Endodermal cell (in vitro differentiated cells): ENCODE data around the gene TNFSF15. TPM values are rescaled to one million over a fixed set of nuclear protein-coding genes. Genes with fewer than 3 reads are reported as not detected.

Experiments
- DNase-seq: peaks from one replicate; pipeline ENCODE4 v3.0.0-alpha.2; 2017
- H3K27ac ChIP-seq: 2 replicates; pipeline ENCODE4 v1.5.1; 2013; ENCODE audit warnings: mild to moderate bottlenecking, low read depth, low read length, moderate library complexity
- H3K27me3 ChIP-seq: 2 replicates; pipeline ENCODE4 v1.6.1; 2013; ENCODE audit warnings: mild to moderate bottlenecking, low read length, moderate library complexity; ENCODE audit not compliant: insufficient read depth, control insufficient read depth, poor library complexity, severe bottlenecking
- H3K36me3 ChIP-seq: 2 replicates; pipeline ENCODE4 v1.7.0; 2013; ENCODE audit warnings: mild to moderate bottlenecking, low read length, moderate library complexity; ENCODE audit not compliant: control insufficient read depth, insufficient read depth
- H3K4me1 ChIP-seq: one replicate; pipeline ENCODE4 v1.7.0; 2013; ENCODE audit warnings: low read length; ENCODE audit not compliant: control insufficient read depth, insufficient read depth
- H3K4me3 ChIP-seq: 2 replicates; pipeline ENCODE4 v1.5.1; 2013; ENCODE audit warnings: mild to moderate bottlenecking, low read length, moderate library complexity
- H3K9ac ChIP-seq: 2 replicates; pipeline ENCODE4 v1.6.1; 2013; ENCODE audit warnings: mild to moderate bottlenecking, low read length, moderate library complexity; ENCODE audit not compliant: poor library complexity, severe bottlenecking; ENCODE audit errors: extremely low read depth
- H3K9me3 ChIP-seq: 2 replicates; pipeline ENCODE4 v1.6.1; 2013; ENCODE audit warnings: mild to moderate bottlenecking, low read length, moderate library complexity; ENCODE audit not compliant: control insufficient read depth
- H3K27ac Mint-ChIP-seq: 2 replicates; pipeline ENCODE4 v1.8.0; 2020; ENCODE audit warnings: mixed read lengths
- H3K27me3 Mint-ChIP-seq: 2 replicates; pipeline ENCODE4 v1.8.0; 2021; ENCODE audit warnings: mild to moderate bottlenecking, mixed read lengths; ENCODE audit not compliant: insufficient read depth
- H3K36me3 Mint-ChIP-seq: 2 replicates; pipeline ENCODE4 v1.8.0; 2020; ENCODE audit warnings: low read depth, mixed read lengths
- H3K4me1 Mint-ChIP-seq: 2 replicates; pipeline ENCODE4 v1.8.0; 2020; ENCODE audit warnings: mixed read lengths
- H3K4me3 Mint-ChIP-seq: 2 replicates; pipeline ENCODE4 v1.8.0; 2020; ENCODE audit warnings: mild to moderate bottlenecking, moderate library complexity, mixed read lengths
- H3K9me3 Mint-ChIP-seq: 2 replicates; pipeline ENCODE4 v1.8.0; 2020; ENCODE audit warnings: mild to moderate bottlenecking, mixed read lengths
- WGBS, 2 experiments: methylation state at CpG; one replicate each; pipeline versions ENCODE4 v1.1.5 to v1.1.7; 2013; ENCODE audit warnings: missing lambda C conversion rate in 2 of 2, mixed read lengths in 1 of 2; ENCODE audit not compliant: insufficient coverage in 1 of 2, insufficient read length in 1 of 2; 5-methylcytosine and 5-hydroxymethylcytosine counted together
- total RNA-seq, 2 donors: library from RNA; stranded (reverse); fragmentation: NEBNext Ultra II Directional in 1 of 2; extraction: Animal tissue kit (Norgen Biotek cat#: 25700) in 1 of 2; gene quantifications; 2 replicates in 1 of 2; 3 replicates in 1 of 2; pipeline ENCODE4 v1.2.1, GENCODE V29; 2021
- TF ChIP-seq, protein P1 (sequence below): fragments of 200-600 bp; sonication (generic); conservative IDR thresholded peaks from 2 replicates; pipeline ENCODE4 v1.5.0; 2021; ENCODE audit warnings: antibody characterized with exemption, mild to moderate bottlenecking

The TNFSF15 gene
- total RNA-seq, 2 donors from 2014 or later: not detected

GRCh38 chr9:114845373-114845772, 39.5 kb upstream of the TNFSF15 start:
- H3K9me3 ChIP-seq: peaks cover 6% of the 10 kb centered on the region
- DNase-seq: no peak
- peaks cover 21% of the 10 kb centered on the region for H3K27me3 Mint-ChIP-seq
- peaks cover 5% of the 10 kb centered on the region for H3K27me3 ChIP-seq
- H3K4me1 Mint-ChIP-seq: no peaks in the 10 kb centered on the region
- H3K4me1 ChIP-seq: no peaks in the 10 kb centered on the region
- no peaks in the 10 kb centered on the region for H3K36me3 ChIP-seq
- H3K4me3 ChIP-seq: no peak overlapping the region
- no peak overlapping the region for H3K27ac ChIP-seq
- H3K36me3 Mint-ChIP-seq: no peaks in the 10 kb centered on the region
- H3K4me3 Mint-ChIP-seq: no peak overlapping the region
- H3K27ac Mint-ChIP-seq: no peak overlapping the region
- no peak overlapping the region for H3K9ac ChIP-seq
- WGBS, 2 experiments: 93% methylated on average over 5 of the region's 5 CpGs; no CpG with 5 or more reads in 1 of the 2 experiments
- no peaks in the 10 kb centered on the region for H3K9me3 Mint-ChIP-seq
- TF ChIP-seq, protein P1, sequence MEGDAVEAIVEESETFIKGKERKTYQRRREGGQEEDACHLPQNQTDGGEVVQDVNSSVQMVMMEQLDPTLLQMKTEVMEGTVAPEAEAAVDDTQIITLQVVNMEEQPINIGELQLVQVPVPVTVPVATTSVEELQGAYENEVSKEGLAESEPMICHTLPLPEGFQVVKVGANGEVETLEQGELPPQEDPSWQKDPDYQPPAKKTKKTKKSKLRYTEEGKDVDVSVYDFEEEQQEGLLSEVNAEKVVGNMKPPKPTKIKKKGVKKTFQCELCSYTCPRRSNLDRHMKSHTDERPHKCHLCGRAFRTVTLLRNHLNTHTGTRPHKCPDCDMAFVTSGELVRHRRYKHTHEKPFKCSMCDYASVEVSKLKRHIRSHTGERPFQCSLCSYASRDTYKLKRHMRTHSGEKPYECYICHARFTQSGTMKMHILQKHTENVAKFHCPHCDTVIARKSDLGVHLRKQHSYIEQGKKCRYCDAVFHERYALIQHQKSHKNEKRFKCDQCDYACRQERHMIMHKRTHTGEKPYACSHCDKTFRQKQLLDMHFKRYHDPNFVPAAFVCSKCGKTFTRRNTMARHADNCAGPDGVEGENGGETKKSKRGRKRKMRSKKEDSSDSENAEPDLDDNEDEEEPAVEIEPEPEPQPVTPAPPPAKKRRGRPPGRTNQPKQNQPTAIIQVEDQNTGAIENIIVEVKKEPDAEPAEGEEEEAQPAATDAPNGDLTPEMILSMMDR: no peak

GRCh38 chr9:114844766-114845165, 38.9 kb upstream of the TNFSF15 start:
- Histone ChIP-seq H3K9me3 (peaks cover 10% of the 10 kb centered on the region), H3K27ac (no peak overlapping the region), H3K36me3 (no peaks in the 10 kb centered on the region), H3K4me3 (no peak overlapping the region), H3K9ac (no peak overlapping the region), H3K27me3 (peaks cover 5% of the 10 kb centered on the region), H3K4me1 (no peaks in the 10 kb centered on the region)
- DNase-seq: no peak
- Mint-ChIP-seq H3K9me3 (no peaks in the 10 kb centered on the region), H3K27me3 (peaks cover 28% of the 10 kb centered on the region), H3K36me3 (no peaks in the 10 kb centered on the region), H3K4me1 (no peaks in the 10 kb centered on the region), H3K27ac (no peak overlapping the region), H3K4me3 (no peak overlapping the region)
- TF ChIP-seq, protein P1: no peak
- WGBS, 2 experiments: 49% methylated on average over 3 of the region's 3 CpGs; no CpG with 5 or more reads in 1 of the 2 experiments

DNA sequence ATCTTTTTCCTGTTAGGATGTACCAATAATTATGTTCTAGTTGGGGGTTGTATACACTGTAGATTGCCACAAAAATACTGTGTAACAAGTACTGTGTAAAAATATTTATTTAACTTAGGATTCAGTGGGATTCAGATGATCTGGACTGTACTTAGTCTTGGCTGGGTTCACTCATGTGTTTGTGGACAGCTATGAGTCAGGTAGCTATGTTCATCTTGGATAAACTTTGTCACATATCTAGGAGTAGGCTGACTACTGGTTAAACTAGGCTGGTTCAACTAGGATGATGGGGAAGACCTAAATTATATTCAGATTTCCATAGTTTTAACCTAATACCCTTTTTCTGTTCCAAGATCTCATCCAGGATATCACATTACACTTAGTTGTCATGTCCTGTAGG, 32.1 kb upstream of the TNFSF15 start:
- H3K4me3 ChIP-seq: no peak overlapping the region
- H3K36me3 ChIP-seq: no peaks in the 10 kb centered on the region
- no peaks in the 10 kb centered on the region for H3K4me1 ChIP-seq
- no peak overlapping the region for H3K4me3 Mint-ChIP-seq
- H3K27me3 Mint-ChIP-seq: peaks cover 60% of the 10 kb centered on the region
- H3K27ac Mint-ChIP-seq: no peak overlapping the region
- no peak overlapping the region for H3K27ac ChIP-seq
- H3K27me3 ChIP-seq: peaks cover 24% of the 10 kb centered on the region
- H3K9ac ChIP-seq: no peak overlapping the region
- no peaks in the 10 kb centered on the region for H3K36me3 Mint-ChIP-seq
- H3K9me3 ChIP-seq: peaks cover 10% of the 10 kb centered on the region
- DNase-seq: no peak
- TF ChIP-seq, protein P1: no peak
- no peaks in the 10 kb centered on the region for H3K9me3 Mint-ChIP-seq
- H3K4me1 Mint-ChIP-seq: no peaks in the 10 kb centered on the region
